Hepatocyte (in vitro differentiated cells): Measurements from ENCODE around the gene KRTAP5-5. TPM values are rescaled to one million over a fixed set of nuclear protein-coding genes. Genes with fewer than 3 reads are reported as not detected.
"Not testable (repeated sequence)": the region's sequence is repeated elsewhere in the genome, so short reads cannot be mapped to it uniquely, and the experiment has no call there.

Experiments used
- DNase-seq: peaks from one replicate; pipeline ENCODE4 v3.0.0-alpha.2; 2016; ENCODE audit warnings: low spot score
- H2AFZ ChIP-seq: fragments of 200-600 bp; sonication (generic); 2 replicates; pipeline ENCODE4 v1.6.0; 2016; ENCODE audit warnings: antibody characterized with exemption, mild to moderate bottlenecking
- H3K27ac ChIP-seq: fragments of 200-600 bp; sonication (generic); 2 replicates; pipeline ENCODE4 v1.5.1; 2016; ENCODE audit warnings: mild to moderate bottlenecking
- H3K27me3 ChIP-seq: fragments of 200-600 bp; sonication (generic); 2 replicates; pipeline ENCODE4 v1.6.1; 2016
- H3K36me3 ChIP-seq: fragments of 200-600 bp; sonication (generic); replicated peaks from 2 replicates; pipeline ENCODE4 v1.5.1; 2016; ENCODE audit warnings: low read depth; ENCODE audit not compliant: insufficient read depth
- H3K4me1 ChIP-seq: fragments of 200-600 bp; sonication (generic); 2 replicates; pipeline ENCODE4 v1.5.1; 2016; ENCODE audit warnings: mild to moderate bottlenecking, moderate library complexity; ENCODE audit not compliant: insufficient read depth
- H3K4me2 ChIP-seq: fragments of 200-600 bp; sonication (generic); 2 replicates; pipeline ENCODE4 v1.6.0; 2016
- H3K4me3 ChIP-seq: fragments of 200-600 bp; sonication (generic); 2 replicates; pipeline ENCODE4 v1.5.1; 2016; ENCODE audit warnings: mild to moderate bottlenecking
- H3K79me2 ChIP-seq: fragments of 200-600 bp; sonication (generic); 2 replicates; pipeline ENCODE4 v1.6.0; 2017; ENCODE audit warnings: mild to moderate bottlenecking
- H3K9me2 ChIP-seq: fragments of 200-600 bp; sonication (generic); replicated peaks from 2 replicates; pipeline ENCODE4 v1.6.0; 2017; ENCODE audit warnings: mild to moderate bottlenecking; ENCODE audit not compliant: insufficient read depth
- H3K9me3 ChIP-seq: fragments of 200-600 bp; sonication (generic); 2 replicates; pipeline ENCODE4 v1.5.1; 2016; ENCODE audit warnings: low read depth, mild to moderate bottlenecking
- H4K20me1 ChIP-seq: fragments of 200-600 bp; sonication (generic); 2 replicates; pipeline ENCODE4 v1.6.0; 2016; ENCODE audit warnings: mild to moderate bottlenecking; ENCODE audit not compliant: insufficient read depth, poor library complexity, severe bottlenecking
- EZH2 ChIP-seq: fragments of 200-600 bp; sonication (generic); IDR thresholded peaks from 2 replicates; pipeline ENCODE4 v1.6.1; 2016; ENCODE audit warnings: antibody characterized with exemption, mild to moderate bottlenecking, borderline replicate concordance
- EZH2phosphoT487 ChIP-seq: fragments of 200-600 bp; sonication (generic); IDR thresholded peaks from one replicate; pipeline ENCODE4 v1.6.1; 2018; ENCODE audit warnings: antibody characterized with exemption, mild to moderate bottlenecking, low read depth, moderate library complexity; ENCODE audit not compliant: unreplicated experiment, severe bottlenecking
- WGBS: methylation state at CpG from one replicate; pipeline ENCODE4 v1.1.6; 2016; ENCODE audit warnings: low lambda C conversion rate; ENCODE audit errors: missing lambda C conversion rate; 5-methylcytosine and 5-hydroxymethylcytosine counted together
- polyA plus RNA-seq: library from polyadenylated mRNA; unstranded; fragments of >200 nt; fragmentation: Nextera tagmentation; extraction: Ambion mirVana; gene quantifications from 2 replicates; pipeline ENCODE4 v1.2.1, GENCODE V29; 2016
- total RNA-seq: library from RNA; depleted of rRNA; stranded (reverse); fragments of >200 nt; gene quantifications from 2 replicates; pipeline ENCODE4 v1.2.3, GENCODE V29; 2014
- TF ChIP-seq, protein P1 (sequence below): fragments of 200-600 bp; sonication (generic); IDR thresholded peaks from 2 replicates; pipeline ENCODE4 v1.5.1; 2016; ENCODE audit warnings: antibody characterized with exemption, mild to moderate bottlenecking; ENCODE audit not compliant: poor library complexity

The KRTAP5-5 gene
- total and polyA plus RNA-seq, 2 experiments from 2014 or later: 0.54 TPM; not detected in 1

- 79% methylated on average over 13 of the region's 13 CpGs for WGBS
Measured at GRCh38 chr11:1668911-1669473, 39.4 kb downstream of the KRTAP5-5 start.

GRCh38 chr11:1669546-1670218 lies 40.1 kb downstream of the KRTAP5-5 start:
- DNase-seq: peak; percentile 8
- 69% methylated on average over 21 of the region's 21 CpGs for WGBS
- Histone ChIP-seq H3K9me2 (no peaks in the 10 kb centered on the region), H3K4me3 (no peak overlapping the region), H3K27me3 (no peaks in the 10 kb centered on the region), H3K27ac (peak overlapping the region; percentile 29), H3K4me2 (no peak overlapping the region), H3K79me2 (no peaks in the 10 kb centered on the region), H4K20me1 (no peaks in the 10 kb centered on the region), H3K36me3 (no peaks in the 10 kb centered on the region), H3K9me3 (no peaks in the 10 kb centered on the region), H3K4me1 (peaks cover 27% of the 10 kb centered on the region), H2AFZ (no peak overlapping the region)
- TF ChIP-seq EZH2phosphoT487: no peak
- TF ChIP-seq EZH2: no peak
- TF ChIP-seq, protein P1, sequence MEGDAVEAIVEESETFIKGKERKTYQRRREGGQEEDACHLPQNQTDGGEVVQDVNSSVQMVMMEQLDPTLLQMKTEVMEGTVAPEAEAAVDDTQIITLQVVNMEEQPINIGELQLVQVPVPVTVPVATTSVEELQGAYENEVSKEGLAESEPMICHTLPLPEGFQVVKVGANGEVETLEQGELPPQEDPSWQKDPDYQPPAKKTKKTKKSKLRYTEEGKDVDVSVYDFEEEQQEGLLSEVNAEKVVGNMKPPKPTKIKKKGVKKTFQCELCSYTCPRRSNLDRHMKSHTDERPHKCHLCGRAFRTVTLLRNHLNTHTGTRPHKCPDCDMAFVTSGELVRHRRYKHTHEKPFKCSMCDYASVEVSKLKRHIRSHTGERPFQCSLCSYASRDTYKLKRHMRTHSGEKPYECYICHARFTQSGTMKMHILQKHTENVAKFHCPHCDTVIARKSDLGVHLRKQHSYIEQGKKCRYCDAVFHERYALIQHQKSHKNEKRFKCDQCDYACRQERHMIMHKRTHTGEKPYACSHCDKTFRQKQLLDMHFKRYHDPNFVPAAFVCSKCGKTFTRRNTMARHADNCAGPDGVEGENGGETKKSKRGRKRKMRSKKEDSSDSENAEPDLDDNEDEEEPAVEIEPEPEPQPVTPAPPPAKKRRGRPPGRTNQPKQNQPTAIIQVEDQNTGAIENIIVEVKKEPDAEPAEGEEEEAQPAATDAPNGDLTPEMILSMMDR: no peak

More at GRCh38 chr11:1668911-1669473, 39.4 kb downstream of the KRTAP5-5 start:
- Histone ChIP-seq H3K4me2 (no peak overlapping the region), H3K9me3 (no peaks in the 10 kb centered on the region), H3K4me1 (peaks cover 20% of the 10 kb centered on the region), H3K4me3 (no peak overlapping the region), H3K36me3 (no peaks in the 10 kb centered on the region), H3K9me2 (no peaks in the 10 kb centered on the region), H4K20me1 (no peaks in the 10 kb centered on the region), H2AFZ (no peak overlapping the region), H3K27me3 (no peaks in the 10 kb centered on the region), H3K27ac (no peak overlapping the region), H3K79me2 (no peaks in the 10 kb centered on the region)
- TF ChIP-seq, protein P1: no peak
- no peak for DNase-seq

DNA sequence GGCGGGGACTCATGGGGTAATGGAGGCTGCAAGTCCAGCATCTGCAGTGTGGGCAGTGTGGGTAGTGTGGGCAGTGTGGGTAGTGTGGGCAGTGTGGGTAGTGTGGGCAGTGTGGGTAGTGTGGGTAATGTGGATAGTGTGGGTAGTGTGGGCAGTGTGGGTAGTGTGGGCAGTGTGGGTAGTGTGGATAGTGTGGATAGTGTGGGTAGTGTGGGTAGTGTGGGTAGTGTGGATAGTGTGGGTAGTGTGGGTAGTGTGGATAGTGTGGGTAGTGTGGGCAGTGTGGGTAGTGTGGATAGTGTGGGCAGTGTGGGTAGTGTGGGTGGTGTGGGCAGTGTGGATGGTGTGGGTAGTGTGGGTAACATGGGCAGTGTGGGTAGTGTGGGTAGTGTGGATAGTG lies 40.9 kb downstream of the KRTAP5-5 start:
- DNase-seq, H3K36me3 ChIP-seq, H3K27ac ChIP-seq, H4K20me1 ChIP-seq, H3K27me3 ChIP-seq, H3K79me2 ChIP-seq, H3K9me3 ChIP-seq, H3K4me2 ChIP-seq, H2AFZ ChIP-seq, H3K4me3 ChIP-seq, H3K9me2 ChIP-seq: not testable (repeated sequence)
- H3K4me1 ChIP-seq: peaks cover 34% of the 10 kb centered on the region
- 100% methylated on average over 1 of the region's 1 CpG for WGBS

- H2AFZ ChIP-seq: no peak overlapping the region
- no peak for TF ChIP-seq EZH2
- TF ChIP-seq, protein P1: no peak
- TF ChIP-seq EZH2phosphoT487: no peak
- H3K4me1 ChIP-seq: peaks cover 37% of the 10 kb centered on the region
- H3K4me3 ChIP-seq: no peak overlapping the region
- no peak overlapping the region for H3K4me2 ChIP-seq
- no peaks in the 10 kb centered on the region for H3K27me3 ChIP-seq
- DNase-seq: no peak
- no peaks in the 10 kb centered on the region for H3K9me3 ChIP-seq
- H3K9me2 ChIP-seq: no peaks in the 10 kb centered on the region
- H3K27ac ChIP-seq: no peak overlapping the region
- no peaks in the 10 kb centered on the region for H3K79me2 ChIP-seq
- WGBS: 94% methylated on average over 8 of the region's 11 CpGs
- no peaks in the 10 kb centered on the region for H4K20me1 ChIP-seq
- H3K36me3 ChIP-seq: no peaks in the 10 kb centered on the region
Measured at GRCh38 chr11:1670905-1671371, 41.4 kb downstream of the KRTAP5-5 start.
